Measurements from ENCODE around the gene MAD1L1.

Gene MAD1L1

GRCh38 chr7:1897861-1898627, 334.7 kb downstream of the MAD1L1 start:
- no peak for DNase-seq (ENCODE audit: insufficient read length)
- no peak for TF ChIP-seq POLR2A (IDR thresholded peaks at IDR 0.05; ENCODE audit: low read depth, low read length)
- TF ChIP-seq TAF1 (IDR thresholded peaks at IDR 0.05; ENCODE audit: borderline replicate concordance, low read depth, low read length), result no peak
- TF ChIP-seq POLR2AphosphoS5 (IDR thresholded peaks at IDR 0.05; ENCODE audit: low read depth, low read length), result no peak
- no peak for FAIRE-seq

- FAIRE-seq (no peak), DNase-seq (ENCODE audit: insufficient read length) (no peak)
- TF ChIP-seq TAF1 (IDR thresholded peaks at IDR 0.05; ENCODE audit: borderline replicate concordance, low read depth, low read length) (no peak), POLR2AphosphoS5 (IDR thresholded peaks at IDR 0.05; ENCODE audit: low read depth, low read length) (no peak), POLR2A (IDR thresholded peaks at IDR 0.05; ENCODE audit: low read depth, low read length) (no peak)
Measured at GRCh38 chr7:1897076-1897860, 335.5 kb downstream of the MAD1L1 start.

GRCh38 chr7:1895664-1896515, 336.9 kb downstream of the MAD1L1 start:
- DNase-seq (ENCODE audit: insufficient read length), result no peak
- no peak for FAIRE-seq
- TF ChIP-seq TAF1 (IDR thresholded peaks at IDR 0.05; ENCODE audit: borderline replicate concordance, low read depth, low read length), result no peak
- TF ChIP-seq POLR2AphosphoS5 (IDR thresholded peaks at IDR 0.05; ENCODE audit: low read depth, low read length), result no peak
- TF ChIP-seq POLR2A (IDR thresholded peaks at IDR 0.05; ENCODE audit: low read depth, low read length), result no peak

GRCh38 chr7:1894906-1895663, 337.7 kb downstream of the MAD1L1 start:
- no peak for FAIRE-seq
- no peak for DNase-seq (ENCODE audit: insufficient read length)
- TF ChIP-seq POLR2A (IDR thresholded peaks at IDR 0.05; ENCODE audit: low read depth, low read length) (no peak), TAF1 (IDR thresholded peaks at IDR 0.05; ENCODE audit: borderline replicate concordance, low read depth, low read length) (no peak), POLR2AphosphoS5 (IDR thresholded peaks at IDR 0.05; ENCODE audit: low read depth, low read length) (no peak)

GRCh38 chr7:1894313-1894900, 338.3 kb downstream of the MAD1L1 start:
- TF ChIP-seq POLR2AphosphoS5 (IDR thresholded peaks at IDR 0.05; ENCODE audit: low read depth, low read length), result no peak
- no peak for TF ChIP-seq TAF1 (IDR thresholded peaks at IDR 0.05; ENCODE audit: borderline replicate concordance, low read depth, low read length)

GRCh38 chr7:1893451-1893850, 339.3 kb downstream of the MAD1L1 start:
- FAIRE-seq, result no peak
- DNase-seq (ENCODE audit: insufficient read length), result no peak
- TF ChIP-seq POLR2AphosphoS5 (IDR thresholded peaks at IDR 0.05; ENCODE audit: low read depth, low read length) (no peak), POLR2A (IDR thresholded peaks at IDR 0.05; ENCODE audit: low read depth, low read length) (no peak), TAF1 (IDR thresholded peaks at IDR 0.05; ENCODE audit: borderline replicate concordance, low read depth, low read length) (no peak)

More at GRCh38 chr7:1894313-1894900, 338.3 kb downstream of the MAD1L1 start:
- FAIRE-seq, result no peak
- no peak for DNase-seq (ENCODE audit: insufficient read length)

- no peak for FAIRE-seq
- TF ChIP-seq POLR2AphosphoS5 (IDR thresholded peaks at IDR 0.05; ENCODE audit: low read depth, low read length), result no peak
- no peak for TF ChIP-seq TAF1 (IDR thresholded peaks at IDR 0.05; ENCODE audit: borderline replicate concordance, low read depth, low read length)
- no peak for TF ChIP-seq POLR2A (IDR thresholded peaks at IDR 0.05; ENCODE audit: low read depth, low read length)
- no peak for DNase-seq (ENCODE audit: insufficient read length)
Measured at GRCh38 chr7:1893036-1893435, 339.7 kb downstream of the MAD1L1 start.

GRCh38 chr7:1892011-1892965, 340.5 kb downstream of the MAD1L1 start:
- TF ChIP-seq POLR2A (IDR thresholded peaks at IDR 0.05; ENCODE audit: low read depth, low read length) (no peak), TAF1 (IDR thresholded peaks at IDR 0.05; ENCODE audit: borderline replicate concordance, low read depth, low read length) (no peak), POLR2AphosphoS5 (IDR thresholded peaks at IDR 0.05; ENCODE audit: low read depth, low read length) (no peak)
- DNase-seq (ENCODE audit: insufficient read length) (no peak), FAIRE-seq (no peak)
